ENCODE data around the gene LIMK1.

DNA sequence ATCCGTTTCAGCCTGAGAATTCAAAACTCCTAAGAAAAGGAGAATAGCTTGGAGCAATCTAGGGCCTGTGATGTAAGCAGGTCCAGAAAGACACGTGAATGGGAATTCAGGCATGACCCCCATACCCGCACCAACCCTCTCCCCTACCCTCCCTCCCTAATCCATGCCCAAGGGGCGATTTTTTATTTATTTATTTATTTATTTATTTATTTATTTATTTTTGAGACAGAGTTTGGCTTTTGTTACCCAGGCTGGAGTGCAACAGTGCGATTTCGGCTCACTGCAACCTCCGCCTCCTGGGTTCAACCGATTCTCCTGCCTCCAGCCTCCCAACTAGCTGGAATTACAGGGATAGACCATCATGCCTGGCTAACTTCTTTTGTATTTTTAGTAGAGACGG lies 74.0 kb downstream of the LIMK1 start:
- no peak for TF ChIP-seq EZH2 (IDR thresholded peaks at IDR 0.05; ENCODE audit: borderline replicate concordance, low read depth, low read length, severe bottlenecking)
- TF ChIP-seq, protein P1, sequence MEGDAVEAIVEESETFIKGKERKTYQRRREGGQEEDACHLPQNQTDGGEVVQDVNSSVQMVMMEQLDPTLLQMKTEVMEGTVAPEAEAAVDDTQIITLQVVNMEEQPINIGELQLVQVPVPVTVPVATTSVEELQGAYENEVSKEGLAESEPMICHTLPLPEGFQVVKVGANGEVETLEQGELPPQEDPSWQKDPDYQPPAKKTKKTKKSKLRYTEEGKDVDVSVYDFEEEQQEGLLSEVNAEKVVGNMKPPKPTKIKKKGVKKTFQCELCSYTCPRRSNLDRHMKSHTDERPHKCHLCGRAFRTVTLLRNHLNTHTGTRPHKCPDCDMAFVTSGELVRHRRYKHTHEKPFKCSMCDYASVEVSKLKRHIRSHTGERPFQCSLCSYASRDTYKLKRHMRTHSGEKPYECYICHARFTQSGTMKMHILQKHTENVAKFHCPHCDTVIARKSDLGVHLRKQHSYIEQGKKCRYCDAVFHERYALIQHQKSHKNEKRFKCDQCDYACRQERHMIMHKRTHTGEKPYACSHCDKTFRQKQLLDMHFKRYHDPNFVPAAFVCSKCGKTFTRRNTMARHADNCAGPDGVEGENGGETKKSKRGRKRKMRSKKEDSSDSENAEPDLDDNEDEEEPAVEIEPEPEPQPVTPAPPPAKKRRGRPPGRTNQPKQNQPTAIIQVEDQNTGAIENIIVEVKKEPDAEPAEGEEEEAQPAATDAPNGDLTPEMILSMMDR (IDR thresholded peaks at IDR 0.05; ENCODE audit: extremely low read depth in 1 of 2, insufficient read depth in 1 of 2, low read depth in 1 of 2, low read length in 2 of 2): no peak
- TF ChIP-seq, protein P2, sequence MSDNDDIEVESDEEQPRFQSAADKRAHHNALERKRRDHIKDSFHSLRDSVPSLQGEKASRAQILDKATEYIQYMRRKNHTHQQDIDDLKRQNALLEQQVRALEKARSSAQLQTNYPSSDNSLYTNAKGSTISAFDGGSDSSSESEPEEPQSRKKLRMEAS (IDR thresholded peaks at IDR 0.05; ENCODE audit: insufficient read depth, insufficient read length): no peak
- no peak for TF ChIP-seq POLR2A (IDR thresholded peaks at IDR 0.05; ENCODE audit: low read depth, low read length)
- no peak for TF ChIP-seq JUN (IDR thresholded peaks at IDR 0.05; ENCODE audit: borderline replicate concordance, insufficient read depth, insufficient read length, low read depth)
- no peak for TF ChIP-seq GATA2 (IDR thresholded peaks at IDR 0.05; ENCODE audit: insufficient read depth, insufficient read length, low read depth, low read length)
- no peak for TF ChIP-seq POLR2AphosphoS5 (IDR thresholded peaks at IDR 0.05; ENCODE audit: insufficient read depth, low read depth, low read length)
- TF ChIP-seq MYC (IDR thresholded peaks at IDR 0.05; ENCODE audit: low read depth, low read length): no peak
